Fibroblast of lung (primary cell): ENCODE measurements around the gene AMOTL2. TPM values are rescaled to one million over a fixed set of nuclear protein-coding genes. Genes with fewer than 3 reads are reported as not detected.

ENCODE experiments used
- DNase-seq, 2 donors: peaks; one replicate each; pipeline versions ENCODE4 v3.0.0 to v3.0.0-alpha.2; 2010; ENCODE audit warnings: low read depth in 2 of 2
- H2AFZ ChIP-seq: 2 replicates; pipeline ENCODE4 v1.5.1; 2012; ENCODE audit warnings: low read length, control low read depth, inconsistent platforms
- H3K27ac ChIP-seq: 2 replicates; pipeline ENCODE4 v1.5.1; 2011; ENCODE audit warnings: low read length, control low read depth; ENCODE audit not compliant: insufficient read depth
- H3K27me3 ChIP-seq: 2 replicates; pipeline ENCODE4 v1.5.1; 2011; ENCODE audit warnings: mild to moderate bottlenecking, low read length; ENCODE audit not compliant: control insufficient read depth, insufficient read depth
- H3K36me3 ChIP-seq: 2 replicates; pipeline ENCODE4 v1.5.1; 2011; ENCODE audit warnings: low read length; ENCODE audit not compliant: control insufficient read depth, insufficient read depth
- H3K4me1 ChIP-seq: 2 replicates; pipeline ENCODE4 v1.5.1; 2011; ENCODE audit warnings: low read length; ENCODE audit not compliant: control insufficient read depth, insufficient read depth; ENCODE audit errors: extremely low read depth
- H3K4me2 ChIP-seq: 2 replicates; pipeline ENCODE4 v1.5.1; 2011; ENCODE audit warnings: low read length, control low read depth; ENCODE audit not compliant: insufficient read depth; ENCODE audit errors: extremely low read depth
- H3K4me3 ChIP-seq, 4 experiments: fragments of 200-600 bp in 1 of 4; sonication (generic) in 1 of 4; replicated peaks in 1 of 4; 2 replicates each; pipeline ENCODE4 v1.5.1; 2011 to 2016; ENCODE audit warnings: low read length in 4 of 4, low read depth in 3 of 4, mild to moderate bottlenecking in 3 of 4, control low read depth in 2 of 4, inconsistent platforms in 1 of 4, mixed read lengths in 1 of 4; ENCODE audit not compliant: insufficient read depth in 1 of 4; ENCODE audit errors: control extremely low read depth in 1 of 4
- H3K79me2 ChIP-seq: 2 replicates; pipeline ENCODE4 v1.5.1; 2012; ENCODE audit warnings: mild to moderate bottlenecking, low read length, inconsistent platforms; ENCODE audit not compliant: control insufficient read depth, insufficient read depth
- H3K9ac ChIP-seq: 2 replicates; pipeline ENCODE4 v1.5.1; 2011; ENCODE audit warnings: mild to moderate bottlenecking, low read length, control low read depth; ENCODE audit not compliant: insufficient read depth
- H3K9me3 ChIP-seq: 2 replicates; pipeline ENCODE4 v1.5.1; 2012; ENCODE audit warnings: low read depth, low read length; ENCODE audit not compliant: control insufficient read depth, insufficient read depth
- H4K20me1 ChIP-seq: 2 replicates; pipeline ENCODE4 v1.5.1; 2011; ENCODE audit warnings: low read length; ENCODE audit not compliant: control insufficient read depth, insufficient read depth; ENCODE audit errors: extremely low read depth
- EZH2 ChIP-seq: IDR thresholded peaks from 2 replicates; pipeline ENCODE4 v1.5.1; 2012; ENCODE audit warnings: low read length, control low read depth, mild to moderate bottlenecking; ENCODE audit errors: missing control alignments
- polyA plus RNA-seq, 2 donors: library from polyadenylated mRNA; depleted of rRNA in 1 of 2; stranded (reverse) in 1 of 2; unstranded in 1 of 2; fragments of >200 nt; gene quantifications; 2 replicates each; pipeline ENCODE4 v1.2.1, GENCODE V29; 2011 to 2012; ENCODE audit warnings: missing spikeins in 1 of 2
- total RNA-seq: library from RNA; depleted of rRNA; stranded (reverse); fragments of >200 nt; gene quantifications from 2 replicates; pipeline ENCODE4 v1.2.1, GENCODE V29; 2014
- TF ChIP-seq, protein P1 (sequence below), 2 donors: IDR thresholded peaks in 1 of 2; conservative IDR thresholded peaks in 1 of 2; 1 replicate in 1 of 2; 2 replicates in 1 of 2; pipeline ENCODE4 v1.5.1; 2011 to 2012; ENCODE audit warnings: low read length in 2 of 2, control low read depth in 1 of 2, inconsistent platforms in 1 of 2, low read depth in 1 of 2, mild to moderate bottlenecking in 1 of 2

The AMOTL2 gene
- total and polyA plus RNA-seq, 2 donors (not counting 1 experiment from before 2014, with no cell fraction given): 74.6 to 97.0 TPM

DNA sequence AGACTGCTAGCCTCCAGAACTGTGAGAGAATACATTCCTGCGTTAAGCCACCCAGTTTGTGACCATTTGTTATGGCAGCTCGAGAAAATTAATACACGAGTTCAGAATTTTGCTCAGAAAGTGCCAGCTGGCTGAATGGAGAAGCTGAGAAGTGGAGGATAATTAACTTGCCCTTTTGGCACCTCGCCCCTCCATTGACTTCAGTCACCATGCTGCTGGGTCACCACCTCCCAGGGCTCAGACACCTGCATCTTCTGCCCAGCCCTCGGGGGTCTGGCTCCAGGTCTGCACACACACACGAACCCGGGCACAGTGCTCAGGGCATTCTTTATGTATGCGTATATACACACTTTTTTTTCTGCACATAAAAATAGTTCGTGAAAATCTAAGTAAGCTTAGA lies 32.0 kb downstream of the AMOTL2 start:
- H3K4me2 ChIP-seq: no peak overlapping the region
- no peak for TF ChIP-seq EZH2
- TF ChIP-seq, protein P1, sequence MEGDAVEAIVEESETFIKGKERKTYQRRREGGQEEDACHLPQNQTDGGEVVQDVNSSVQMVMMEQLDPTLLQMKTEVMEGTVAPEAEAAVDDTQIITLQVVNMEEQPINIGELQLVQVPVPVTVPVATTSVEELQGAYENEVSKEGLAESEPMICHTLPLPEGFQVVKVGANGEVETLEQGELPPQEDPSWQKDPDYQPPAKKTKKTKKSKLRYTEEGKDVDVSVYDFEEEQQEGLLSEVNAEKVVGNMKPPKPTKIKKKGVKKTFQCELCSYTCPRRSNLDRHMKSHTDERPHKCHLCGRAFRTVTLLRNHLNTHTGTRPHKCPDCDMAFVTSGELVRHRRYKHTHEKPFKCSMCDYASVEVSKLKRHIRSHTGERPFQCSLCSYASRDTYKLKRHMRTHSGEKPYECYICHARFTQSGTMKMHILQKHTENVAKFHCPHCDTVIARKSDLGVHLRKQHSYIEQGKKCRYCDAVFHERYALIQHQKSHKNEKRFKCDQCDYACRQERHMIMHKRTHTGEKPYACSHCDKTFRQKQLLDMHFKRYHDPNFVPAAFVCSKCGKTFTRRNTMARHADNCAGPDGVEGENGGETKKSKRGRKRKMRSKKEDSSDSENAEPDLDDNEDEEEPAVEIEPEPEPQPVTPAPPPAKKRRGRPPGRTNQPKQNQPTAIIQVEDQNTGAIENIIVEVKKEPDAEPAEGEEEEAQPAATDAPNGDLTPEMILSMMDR (conservative IDR thresholded peaks at IDR 0.05 in 1 of 2, IDR thresholded peaks at IDR 0.05 in 1 of 2; ENCODE audit: low read depth in 1 of 2, low read length in 2 of 2): no peak
- no peaks in the 10 kb centered on the region for H3K9me3 ChIP-seq
- H3K36me3 ChIP-seq: no peaks in the 10 kb centered on the region
- H3K79me2 ChIP-seq: no peaks in the 10 kb centered on the region
- H4K20me1 ChIP-seq: no peaks in the 10 kb centered on the region
- no peak overlapping the region for H3K9ac ChIP-seq
- H3K4me3 ChIP-seq: no peak overlapping the region
- no peak for DNase-seq
- H2AFZ ChIP-seq: no peak overlapping the region
- H3K4me1 ChIP-seq: peaks cover 3% of the 10 kb centered on the region
- H3K27ac ChIP-seq: no peak overlapping the region
- no peaks in the 10 kb centered on the region for H3K27me3 ChIP-seq

- no peak overlapping the region for H2AFZ ChIP-seq
- no peaks in the 10 kb centered on the region for H3K79me2 ChIP-seq
- H3K9ac ChIP-seq: no peak overlapping the region
- H3K27ac ChIP-seq: no peak overlapping the region
- H4K20me1 ChIP-seq: no peaks in the 10 kb centered on the region
- peaks cover 5% of the 10 kb centered on the region for H3K4me1 ChIP-seq
- H3K36me3 ChIP-seq: no peaks in the 10 kb centered on the region
- no peak overlapping the region for H3K4me3 ChIP-seq
- no peak overlapping the region for H3K4me2 ChIP-seq
- no peak for TF ChIP-seq EZH2
- TF ChIP-seq, protein P1 (conservative IDR thresholded peaks at IDR 0.05 in 1 of 2, IDR thresholded peaks at IDR 0.05 in 1 of 2; ENCODE audit: low read depth in 1 of 2, low read length in 2 of 2): no peak
- no peaks in the 10 kb centered on the region for H3K27me3 ChIP-seq
- no peak for DNase-seq
- no peaks in the 10 kb centered on the region for H3K9me3 ChIP-seq
Observed at GRCh38 chr3:134341389-134341788, 32.9 kb downstream of the AMOTL2 start.

GRCh38 chr3:134340982-134341365 lies 33.3 kb downstream of the AMOTL2 start:
- Histone ChIP-seq H3K4me2 (no peak overlapping the region), H3K79me2 (no peaks in the 10 kb centered on the region), H3K27ac (no peak overlapping the region), H3K36me3 (no peaks in the 10 kb centered on the region), H3K4me3 (no peak overlapping the region), H3K9ac (no peak overlapping the region), H4K20me1 (no peaks in the 10 kb centered on the region), H3K27me3 (no peaks in the 10 kb centered on the region), H3K4me1 (peaks cover 5% of the 10 kb centered on the region), H3K9me3 (no peaks in the 10 kb centered on the region), H2AFZ (no peak overlapping the region)
- DNase-seq: no peak
- TF ChIP-seq, protein P1 (conservative IDR thresholded peaks at IDR 0.05 in 1 of 2, IDR thresholded peaks at IDR 0.05 in 1 of 2; ENCODE audit: low read depth in 1 of 2, low read length in 2 of 2): no peak
- no peak for TF ChIP-seq EZH2
